Right lobe of liver (tissue), 4 donors: ENCODE measurements around the gene SMC4.

Experiments
- POLR2A ChIP-seq: fragments of 450-650 bp; IDR thresholded peaks from one replicate; pipeline ENCODE4 v1.6.1; 2017; ENCODE audit warnings: antibody characterized with exemption, mild to moderate bottlenecking
- TF ChIP-seq, protein P1 (sequence below), 4 donors: fragments of 200-600 bp in 3 of 4; fragments of 450-650 bp in 1 of 4; IDR thresholded peaks; one replicate each; pipeline versions ENCODE4 v1.5.1 to v1.8.0; 2016 to 2022; ENCODE audit warnings: antibody characterized with exemption in 4 of 4, mild to moderate bottlenecking in 2 of 4
- donor health status: DM: no; HTN: no; CAD: no.
- donor health status: DM: no; HTN: no; CAD: no.
- donor health status: DM: no; HTN: yes; CAD: no.

- TF ChIP-seq, protein P1, sequence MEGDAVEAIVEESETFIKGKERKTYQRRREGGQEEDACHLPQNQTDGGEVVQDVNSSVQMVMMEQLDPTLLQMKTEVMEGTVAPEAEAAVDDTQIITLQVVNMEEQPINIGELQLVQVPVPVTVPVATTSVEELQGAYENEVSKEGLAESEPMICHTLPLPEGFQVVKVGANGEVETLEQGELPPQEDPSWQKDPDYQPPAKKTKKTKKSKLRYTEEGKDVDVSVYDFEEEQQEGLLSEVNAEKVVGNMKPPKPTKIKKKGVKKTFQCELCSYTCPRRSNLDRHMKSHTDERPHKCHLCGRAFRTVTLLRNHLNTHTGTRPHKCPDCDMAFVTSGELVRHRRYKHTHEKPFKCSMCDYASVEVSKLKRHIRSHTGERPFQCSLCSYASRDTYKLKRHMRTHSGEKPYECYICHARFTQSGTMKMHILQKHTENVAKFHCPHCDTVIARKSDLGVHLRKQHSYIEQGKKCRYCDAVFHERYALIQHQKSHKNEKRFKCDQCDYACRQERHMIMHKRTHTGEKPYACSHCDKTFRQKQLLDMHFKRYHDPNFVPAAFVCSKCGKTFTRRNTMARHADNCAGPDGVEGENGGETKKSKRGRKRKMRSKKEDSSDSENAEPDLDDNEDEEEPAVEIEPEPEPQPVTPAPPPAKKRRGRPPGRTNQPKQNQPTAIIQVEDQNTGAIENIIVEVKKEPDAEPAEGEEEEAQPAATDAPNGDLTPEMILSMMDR (IDR thresholded peaks at IDR 0.05) = no peak
- TF ChIP-seq POLR2A = peak; percentile 53
Observed at GRCh38 chr3:160399125-160400029, at the start of gene SMC4, which contains the start of gene IFT80.
